PC-9 (cell line): ENCODE data around the gene DACH1. TPM values are rescaled to one million over a fixed set of nuclear protein-coding genes. Genes with fewer than 3 reads are reported as not detected.

Experiments
- BruUV-seq: library from RNA; stranded (reverse); fragments of 400-500 nt; replicated peaks from 2 replicates; lab custom pipeline; 2021; lab: Mats Ljungman, UMichigan
- CTCF ChIA-PET: fragments of 300-600 bp; sonication (Branson Sonifier 250); formaldehyde crosslinking; loops from one replicate; lab custom pipeline; 2022; ENCODE audit warnings: antibody characterized with exemption; lab: Charles Lee
- POLR2A ChIA-PET: fragments of 300-600 bp; sonication (Branson Sonifier 250); formaldehyde crosslinking; loops from one replicate; lab custom pipeline; 2022; ENCODE audit warnings: antibody characterized with exemption; ENCODE audit not compliant: unreplicated experiment; lab: Charles Lee
- DNase-seq, 2 experiments: peaks; one replicate each; pipeline versions ENCODE4 v3.0.0 to v3.0.0-alpha.2; 2015 to 2022; ENCODE audit warnings: mixed read lengths in 1 of 2
- H2AFZ ChIP-seq: fragments of 200-600 bp; sonication (generic); 2 replicates; pipeline ENCODE4 v1.8.1; 2017; ENCODE audit warnings: antibody characterized with exemption
- H3F3A ChIP-seq: fragments of 200-600 bp; sonication (generic); 2 replicates; pipeline ENCODE4 v1.8.1; 2017; ENCODE audit warnings: antibody characterized with exemption, mild to moderate bottlenecking, low read depth; ENCODE audit not compliant: insufficient read depth
- H3K27ac ChIP-seq: fragments of 200-600 bp; sonication (generic); 2 replicates; pipeline ENCODE4 v1.6.1; 2016; ENCODE audit warnings: mixed run types
- H3K27me3 ChIP-seq: fragments of 200-600 bp; sonication (generic); 2 replicates; pipeline ENCODE4 v1.6.1; 2016; ENCODE audit warnings: low read depth, mixed run types; ENCODE audit not compliant: insufficient read depth
- H3K36me3 ChIP-seq: fragments of 200-600 bp; sonication (generic); 2 replicates; pipeline ENCODE4 v1.6.1; 2016; ENCODE audit warnings: low read depth, mixed run types
- H3K4me1 ChIP-seq: fragments of 200-600 bp; sonication (generic); replicated peaks from 2 replicates; pipeline ENCODE4 v1.6.1; 2016; ENCODE audit warnings: mixed run types; ENCODE audit not compliant: insufficient read depth
- H3K4me2 ChIP-seq: fragments of 200-600 bp; sonication (generic); 2 replicates; pipeline ENCODE4 v1.6.1; 2017; ENCODE audit warnings: mixed run types
- H3K4me3 ChIP-seq: fragments of 200-600 bp; sonication (generic); 2 replicates; pipeline ENCODE4 v1.6.1; 2016; ENCODE audit warnings: mixed run types
- H3K79me2 ChIP-seq: fragments of 200-600 bp; sonication (generic); 2 replicates; pipeline ENCODE4 v1.6.1; 2017; ENCODE audit warnings: low read depth, mixed run types
- H3K9me2 ChIP-seq: fragments of 200-600 bp; sonication (generic); 2 replicates; pipeline ENCODE4 v1.8.1; 2017; ENCODE audit warnings: mild to moderate bottlenecking; ENCODE audit not compliant: insufficient read depth
- H3K9me3 ChIP-seq: fragments of 200-600 bp; sonication (generic); 2 replicates; pipeline ENCODE4 v1.8.1; 2016; ENCODE audit warnings: low read depth; ENCODE audit not compliant: insufficient read depth
- H4K20me1 ChIP-seq: fragments of 200-600 bp; sonication (generic); 2 replicates; pipeline ENCODE4 v1.8.1; 2017; ENCODE audit not compliant: insufficient read depth
- CTCF ChIP-seq: fragments of 200-600 bp; sonication (generic); conservative IDR thresholded peaks from 2 replicates; pipeline ENCODE4 v1.6.1; 2017; ENCODE audit warnings: mixed run types, antibody characterized with exemption, mild to moderate bottlenecking, moderate library complexity
- EZH2 ChIP-seq: fragments of 200-600 bp; sonication (generic); IDR thresholded peaks from 2 replicates; pipeline ENCODE4 v1.8.0; 2017; ENCODE audit warnings: antibody characterized with exemption, low read depth
- intact Hi-C: fragments of 100-400 bp; cut with micrococcal nuclease; formaldehyde crosslinking; loops from one replicate; pipeline ENCODE4 v1.10.0; 2022; ENCODE audit not compliant: unreplicated experiment
- total RNA-seq: library from RNA; stranded (reverse); gene quantifications from 2 replicates; pipeline ENCODE4 v1.2.3, GENCODE V29; 2021

Gene DACH1
- total RNA-seq, 1 experiment from 2014 or later: 1.5 TPM

- POLR2A ChIA-PET: no interaction called here
- no peak overlapping the region for H3K4me3 ChIP-seq
- no TSS peak for BruUV-seq
- H3K4me2 ChIP-seq: no peak overlapping the region
- H4K20me1 ChIP-seq: no peaks in the 10 kb centered on the region
- no peaks in the 10 kb centered on the region for H3K36me3 ChIP-seq
- H3K27ac ChIP-seq: no peak overlapping the region
- intact Hi-C loops: no loop called here
- H3F3A ChIP-seq: no peaks in the 10 kb centered on the region
- H3K9me3 ChIP-seq: no peaks in the 10 kb centered on the region
- no peaks in the 10 kb centered on the region for H3K27me3 ChIP-seq
- H2AFZ ChIP-seq: no peak overlapping the region
- DNase-seq: no peak
- H3K4me1 ChIP-seq: no peaks in the 10 kb centered on the region
- no peak for TF ChIP-seq EZH2
- TF ChIP-seq CTCF: no peak
- no peaks in the 10 kb centered on the region for H3K79me2 ChIP-seq
- H3K9me2 ChIP-seq: no peaks in the 10 kb centered on the region
- CTCF ChIA-PET: no interaction called here
Observed at GRCh38 chr13:71396149-71396548, 470.9 kb downstream of the DACH1 start.

GRCh38 chr13:71395053-71395452 lies 472.0 kb downstream of the DACH1 start:
- Histone ChIP-seq H3K36me3 (no peaks in the 10 kb centered on the region), H3K27ac (no peak overlapping the region), H3K9me2 (no peaks in the 10 kb centered on the region), H3K4me3 (no peak overlapping the region), H3K4me1 (no peaks in the 10 kb centered on the region), H3K9me3 (no peaks in the 10 kb centered on the region), H4K20me1 (no peaks in the 10 kb centered on the region), H3K27me3 (no peaks in the 10 kb centered on the region), H3F3A (no peaks in the 10 kb centered on the region), H3K79me2 (no peaks in the 10 kb centered on the region), H2AFZ (no peak overlapping the region), H3K4me2 (no peak overlapping the region)
- TF ChIP-seq CTCF: no peak
- no peak for TF ChIP-seq EZH2
- DNase-seq: no peak
- POLR2A ChIA-PET: no interaction called here
- BruUV-seq: no TSS peak
- intact Hi-C loops: no loop called here
- CTCF ChIA-PET: no interaction called here

GRCh38 chr13:71394176-71394575 lies 472.8 kb downstream of the DACH1 start:
- Histone ChIP-seq H3K9me3 (no peaks in the 10 kb centered on the region), H4K20me1 (no peaks in the 10 kb centered on the region), H3K4me3 (no peak overlapping the region), H3K79me2 (no peaks in the 10 kb centered on the region), H3K4me1 (no peaks in the 10 kb centered on the region), H3K36me3 (no peaks in the 10 kb centered on the region), H3K9me2 (no peaks in the 10 kb centered on the region), H3K4me2 (no peak overlapping the region), H3K27ac (no peak overlapping the region), H3K27me3 (no peaks in the 10 kb centered on the region), H3F3A (no peaks in the 10 kb centered on the region), H2AFZ (no peak overlapping the region)
- BruUV-seq: no TSS peak
- DNase-seq: no peak
- ChIA-PET POLR2A (no interaction called here), CTCF (no interaction called here)
- intact Hi-C loops: no loop called here
- no peak for TF ChIP-seq EZH2
- TF ChIP-seq CTCF: no peak
